Effector CD4-positive, alpha-beta T cell (primary cell): ENCODE results near the gene RASIP1.

ENCODE experiments used
- DNase-seq: peaks from one replicate; pipeline ENCODE4 v3.0.0-alpha.2; 2020

RASIP1 gene

GRCh38 chr19:48752496-48753365, 12.3 kb upstream of the RASIP1 start, which contains the start of gene FUT1:
Gene FUT1, minus strand, starts transcription at chr19:48752641. Its CDS starts 1,360 bp downstream, at chr19:48751281.
- DNase-seq, result peak; percentile 21

- DNase-seq, result no peak
Measured at GRCh38 chr19:48751845-48752495, 11.6 kb upstream of the RASIP1 start.

GRCh38 chr19:48750771-48751504, 10.5 kb upstream of the RASIP1 start:
- no peak for DNase-seq

- no peak for DNase-seq
Measured at GRCh38 chr19:48750351-48750750, 9.9 kb upstream of the RASIP1 start.

GRCh38 chr19:48749571-48750198, 9.3 kb upstream of the RASIP1 start:
- no peak for DNase-seq

GRCh38 chr19:48746738-48747575, 6.5 kb upstream of the RASIP1 start, which contains the start of gene IZUMO1:
Gene IZUMO1, minus strand, starts transcription at chr19:48746909. Its CDS starts 1,050 bp downstream, at chr19:48745859.
- peak; percentile 41 for DNase-seq

GRCh38 chr19:48746110-48746509, 5.7 kb upstream of the RASIP1 start:
- no peak for DNase-seq

- peak; percentile 45 for DNase-seq
Measured at GRCh38 chr19:48745208-48745995, 5.0 kb upstream of the RASIP1 start.

GRCh38 chr19:48742096-48742495, 1.7 kb upstream of the RASIP1 start:
- no peak for DNase-seq

GRCh38 chr19:48741129-48741999, 954 bp upstream of the RASIP1 start:
- no peak for DNase-seq

- no peak for DNase-seq
Measured at GRCh38 chr19:48739404-48740163, 826 bp downstream of the RASIP1 start.

- DNase-seq, result peak; percentile 86
Measured at GRCh38 chr19:48738557-48739403, 1.6 kb downstream of the RASIP1 start.

- no peak for DNase-seq
Measured at GRCh38 chr19:48737360-48737998, 2.9 kb downstream of the RASIP1 start.

GRCh38 chr19:48735031-48735615, 5.3 kb downstream of the RASIP1 start:
- DNase-seq, result no peak

GRCh38 chr19:48734625-48735024, 5.8 kb downstream of the RASIP1 start:
- no peak for DNase-seq

GRCh38 chr19:48731452-48731851, 9.0 kb downstream of the RASIP1 start:
- no peak for DNase-seq
